GM21619 (cell line): Measurements from ENCODE around the gene RBM18.

ENCODE experiments used
- ATAC-seq: cut with Tn5 transposase; IDR thresholded peaks from one replicate; pipeline ENCODE4 v1.9.1; 2021; ENCODE audit not compliant: unreplicated experiment

The RBM18 gene

GRCh38 chr9:122223435-122223834 lies 41.2 kb downstream of the RBM18 start:
- ATAC-seq: no peak

GRCh38 chr9:122222791-122223190 lies 41.8 kb downstream of the RBM18 start:
- ATAC-seq: no peak

GRCh38 chr9:122221183-122221811 lies 43.3 kb downstream of the RBM18 start:
- ATAC-seq: no peak

- ATAC-seq: no peak
Measured at GRCh38 chr9:122220673-122221182, 43.9 kb downstream of the RBM18 start.

GRCh38 chr9:122219856-122220672 lies 44.6 kb downstream of the RBM18 start:
- no peak for ATAC-seq

- no peak for ATAC-seq
Measured at GRCh38 chr9:122218935-122219855, 45.4 kb downstream of the RBM18 start.

- ATAC-seq: no peak
Measured at GRCh38 chr9:122218071-122218934, 46.3 kb downstream of the RBM18 start.

- ATAC-seq: no peak
Measured at GRCh38 chr9:122217640-122218039, 47.0 kb downstream of the RBM18 start.

GRCh38 chr9:122216798-122217418 lies 47.7 kb downstream of the RBM18 start:
- no peak for ATAC-seq

GRCh38 chr9:122216138-122216797 lies 48.4 kb downstream of the RBM18 start:
- no peak for ATAC-seq

GRCh38 chr9:122215663-122216062 lies 49.0 kb downstream of the RBM18 start:
- no peak for ATAC-seq

GRCh38 chr9:122214507-122214906 lies 50.1 kb downstream of the RBM18 start:
- ATAC-seq: no peak

- peak; percentile 66 for ATAC-seq
Measured at GRCh38 chr9:122213589-122214413, 50.8 kb downstream of the RBM18 start.

GRCh38 chr9:122213102-122213588 lies 51.5 kb downstream of the RBM18 start:
- ATAC-seq: no peak

- no peak for ATAC-seq
Measured at GRCh38 chr9:122212473-122213004, 52.1 kb downstream of the RBM18 start.

- no peak for ATAC-seq
Measured at GRCh38 chr9:122209451-122209850, 55.2 kb downstream of the RBM18 start.

GRCh38 chr9:122207096-122207495 lies 57.5 kb downstream of the RBM18 start:
- ATAC-seq: no peak
